ENCODE data around the gene PLEKHH2. TPM values are rescaled to one million over a fixed set of nuclear protein-coding genes. Genes with fewer than 3 reads are reported as not detected.

The PLEKHH2 gene
- polyA plus RNA-seq, 3 donors: not detected

DNA sequence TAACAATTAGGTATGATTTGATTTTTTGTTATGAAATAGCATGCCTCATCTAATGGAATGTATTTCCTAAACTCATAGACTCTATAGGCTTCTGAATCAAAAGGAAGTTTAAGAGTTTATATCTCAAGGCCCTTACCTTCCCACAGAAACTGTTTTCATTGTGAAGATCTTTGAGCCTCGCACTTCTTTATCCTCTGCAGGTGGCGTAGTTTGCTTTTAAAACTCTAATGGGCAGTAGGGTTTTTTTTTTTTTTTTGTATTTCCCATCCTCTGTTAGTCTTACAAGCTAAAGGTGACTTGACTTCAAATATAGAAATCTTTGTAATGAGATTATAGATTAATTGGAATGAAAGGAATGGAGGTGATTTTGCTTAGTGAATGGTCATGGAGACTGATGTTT is 165.1 kb downstream of the PLEKHH2 start:
- TF ChIP-seq, protein P1, sequence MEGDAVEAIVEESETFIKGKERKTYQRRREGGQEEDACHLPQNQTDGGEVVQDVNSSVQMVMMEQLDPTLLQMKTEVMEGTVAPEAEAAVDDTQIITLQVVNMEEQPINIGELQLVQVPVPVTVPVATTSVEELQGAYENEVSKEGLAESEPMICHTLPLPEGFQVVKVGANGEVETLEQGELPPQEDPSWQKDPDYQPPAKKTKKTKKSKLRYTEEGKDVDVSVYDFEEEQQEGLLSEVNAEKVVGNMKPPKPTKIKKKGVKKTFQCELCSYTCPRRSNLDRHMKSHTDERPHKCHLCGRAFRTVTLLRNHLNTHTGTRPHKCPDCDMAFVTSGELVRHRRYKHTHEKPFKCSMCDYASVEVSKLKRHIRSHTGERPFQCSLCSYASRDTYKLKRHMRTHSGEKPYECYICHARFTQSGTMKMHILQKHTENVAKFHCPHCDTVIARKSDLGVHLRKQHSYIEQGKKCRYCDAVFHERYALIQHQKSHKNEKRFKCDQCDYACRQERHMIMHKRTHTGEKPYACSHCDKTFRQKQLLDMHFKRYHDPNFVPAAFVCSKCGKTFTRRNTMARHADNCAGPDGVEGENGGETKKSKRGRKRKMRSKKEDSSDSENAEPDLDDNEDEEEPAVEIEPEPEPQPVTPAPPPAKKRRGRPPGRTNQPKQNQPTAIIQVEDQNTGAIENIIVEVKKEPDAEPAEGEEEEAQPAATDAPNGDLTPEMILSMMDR (IDR thresholded peaks at IDR 0.05): no peak
- H3K79me2 ChIP-seq (ENCODE audit: insufficient read depth, low read length): no peaks in the 10 kb centered on the region
- intact Hi-C loops (cut with micrococcal nuclease): no loop called here
- H3K9me3 ChIP-seq (replicated peaks in 1 of 2; ENCODE audit: control insufficient read depth in 1 of 2, insufficient read depth in 1 of 2, low read length in 2 of 2): no peaks in the 10 kb centered on the region
- no peak overlapping the region for H2AFZ ChIP-seq (ENCODE audit: insufficient read depth, low read depth, low read length, poor library complexity, severe bottlenecking)
- WGBS (ENCODE audit: insufficient coverage): no CpG with 5 or more reads among the region's 2 CpGs
- Mint-ChIP-seq H3K27me3 (ENCODE audit: low read depth in 3 of 3) (no peaks in the 10 kb centered on the region), H3K4me3 (no peak overlapping the region), H3K9me3 (no peaks in the 10 kb centered on the region), H3K36me3 (peaks cover 0 to 4% of the 10 kb centered on the region in 2 donors), H3K27ac (no peak overlapping the region), H3K4me1 (peaks cover 3% of the 10 kb centered on the region)
- H3K9ac ChIP-seq (ENCODE audit: insufficient read depth, low read length, poor library complexity, severe bottlenecking): no peak overlapping the region
- no peak overlapping the region for H3K27ac ChIP-seq (ENCODE audit: low read depth in 1 of 2, low read length in 2 of 2)
- no peaks in the 10 kb centered on the region for H3K36me3 ChIP-seq (replicated peaks in 1 of 2; ENCODE audit: control insufficient read depth in 1 of 2, insufficient read depth in 2 of 2, low read length in 2 of 2)
- no peaks in the 10 kb centered on the region for H3K27me3 ChIP-seq (ENCODE audit: control insufficient read depth in 2 of 2, insufficient read depth in 2 of 2, low read length in 2 of 2)
- H3K4me1 ChIP-seq (ENCODE audit: control insufficient read depth in 1 of 2, insufficient read depth in 2 of 2, low read length in 2 of 2): no peaks in the 10 kb centered on the region
- no peaks in the 10 kb centered on the region for H4K20me1 ChIP-seq (ENCODE audit: insufficient read depth, low read length)
- DNase-seq: no peak
- H3K4me2 ChIP-seq (replicated peaks; ENCODE audit: extremely low read depth, low read length, poor library complexity, severe bottlenecking): no peak overlapping the region
- no peak overlapping the region for H3K4me3 ChIP-seq (replicated peaks in 1 of 3; ENCODE audit: low read depth in 2 of 3, low read length in 3 of 3)

- Histone ChIP-seq H3K27me3 (ENCODE audit: control insufficient read depth in 2 of 2, insufficient read depth in 2 of 2, low read length in 2 of 2) (no peaks in the 10 kb centered on the region), H3K4me1 (ENCODE audit: control insufficient read depth in 1 of 2, insufficient read depth in 2 of 2, low read length in 2 of 2) (no peaks in the 10 kb centered on the region), H3K36me3 (replicated peaks in 1 of 2; ENCODE audit: control insufficient read depth in 1 of 2, insufficient read depth in 2 of 2, low read length in 2 of 2) (no peaks in the 10 kb centered on the region), H3K27ac (ENCODE audit: low read depth in 1 of 2, low read length in 2 of 2) (no peak overlapping the region), H3K9me3 (replicated peaks in 1 of 2; ENCODE audit: control insufficient read depth in 1 of 2, insufficient read depth in 1 of 2, low read length in 2 of 2) (no peaks in the 10 kb centered on the region), H3K9ac (ENCODE audit: insufficient read depth, low read length, poor library complexity, severe bottlenecking) (no peak overlapping the region), H3K79me2 (ENCODE audit: insufficient read depth, low read length) (no peaks in the 10 kb centered on the region), H2AFZ (ENCODE audit: insufficient read depth, low read depth, low read length, poor library complexity, severe bottlenecking) (no peak overlapping the region), H4K20me1 (ENCODE audit: insufficient read depth, low read length) (no peaks in the 10 kb centered on the region), H3K4me2 (replicated peaks; ENCODE audit: extremely low read depth, low read length, poor library complexity, severe bottlenecking) (no peak overlapping the region), H3K4me3 (replicated peaks in 1 of 3; ENCODE audit: low read depth in 2 of 3, low read length in 3 of 3) (no peak overlapping the region)
- no peaks in the 10 kb centered on the region for H3K9me3 Mint-ChIP-seq
- H3K4me1 Mint-ChIP-seq: peaks cover 3% of the 10 kb centered on the region
- no peaks in the 10 kb centered on the region for H3K27me3 Mint-ChIP-seq (ENCODE audit: low read depth in 3 of 3)
- TF ChIP-seq, protein P1 (IDR thresholded peaks at IDR 0.05): no peak
- H3K4me3 Mint-ChIP-seq: no peak overlapping the region
- peaks cover 0 to 4% of the 10 kb centered on the region in 2 donors for H3K36me3 Mint-ChIP-seq
- DNase-seq: no peak
- no peak overlapping the region for H3K27ac Mint-ChIP-seq
- intact Hi-C loops (cut with micrococcal nuclease): no loop called here
- WGBS (ENCODE audit: insufficient coverage): no CpG with 5 or more reads among the region's 1 CpG
Observed at GRCh38 chr2:43803113-43803512, 166.1 kb downstream of the PLEKHH2 start.

Measured in CD14-positive monocyte (primary cell).